Esophagus squamous epithelium (tissue), 5 donors: ENCODE results near the gene NEUROD1. TPM values are rescaled to one million over a fixed set of nuclear protein-coding genes. Genes with fewer than 3 reads are reported as not detected.

Source experiments
- DNase-seq: peaks from one replicate; lab custom pipeline; 2025; lab: John Stamatoyannopoulos, UW
- H3K27ac ChIP-seq, 4 donors: fragments of 200-600 bp; sonication (generic); one replicate each; pipeline ENCODE4 v1.5.1; 2016 to 2019; ENCODE audit warnings: mild to moderate bottlenecking in 1 of 4
- H3K27me3 ChIP-seq, 4 donors: fragments of 200-600 bp; sonication (generic); 1 replicate in 3 of 4; 2 replicates in 1 of 4; pipeline versions ENCODE4 v1.5.1 to v1.6.0; 2017 to 2021; ENCODE audit warnings: antibody characterized with exemption in 1 of 4
- H3K36me3 ChIP-seq, 3 donors: fragments of 200-600 bp; sonication (generic); one replicate each; pipeline ENCODE4 v1.5.1; 2016 to 2019
- H3K4me1 ChIP-seq, 3 donors: fragments of 200-600 bp; sonication (generic); one replicate each; pipeline ENCODE4 v1.5.1; 2017 to 2019
- H3K4me3 ChIP-seq, 4 donors: fragments of 200-600 bp; sonication (generic); 1 replicate in 3 of 4; 2 replicates in 1 of 4; pipeline ENCODE4 v1.5.1; 2016 to 2019; ENCODE audit warnings: mild to moderate bottlenecking in 2 of 4, moderate library complexity in 1 of 4
- H3K9me3 ChIP-seq, 3 donors: fragments of 200-600 bp; sonication (generic); one replicate each; pipeline ENCODE4 v1.5.1; 2016 to 2019
- CTCF ChIP-seq, 6 experiments: fragments of 450-650 bp in 4 of 6; fragments of 200-600 bp in 2 of 6; sonication (generic) in 2 of 6; IDR thresholded peaks; one replicate each; pipeline ENCODE4 v1.5.1; 2016 to 2019; ENCODE audit warnings: antibody characterized with exemption in 6 of 6, mild to moderate bottlenecking in 4 of 6, moderate library complexity in 4 of 6
- POLR2A ChIP-seq, 4 donors: fragments of 450-650 bp; IDR thresholded peaks; one replicate each; pipeline ENCODE4 v1.6.1; 2017; ENCODE audit warnings: antibody characterized with exemption in 4 of 4, mild to moderate bottlenecking in 4 of 4, moderate library complexity in 3 of 4
- WGBS, 2 donors: methylation state at CpG; one replicate each; pipeline ENCODE4 v1.1.5; 2018; 5-methylcytosine and 5-hydroxymethylcytosine counted together
- intact Hi-C: fragments of 100-400 bp; cut with DNase I; formaldehyde crosslinking; loops from one replicate; pipeline ENCODE4 v1.15.0; 2022
- total RNA-seq, 4 donors: library from RNA; depleted of rRNA; stranded (reverse); fragments of >200 nt; gene quantifications; one replicate each; pipeline ENCODE4 v1.1.0, GENCODE V29; 2016
- donor health status: DM: yes; HTN: yes; CAD: no.

The NEUROD1 gene
- total RNA-seq, 4 donors from 2014 or later, result not detected

GRCh38 chr2:181678861-181679543, 1.3 kb downstream of the NEUROD1 start:
- no peak for TF ChIP-seq CTCF (IDR thresholded peaks at IDR 0.05)
- TF ChIP-seq POLR2A (IDR thresholded peaks at IDR 0.05), result no peak
- WGBS, 2 donors, result 13 to 19% methylated on average over 17 to 18 of the region's 18 CpGs
- Histone ChIP-seq H3K4me1 (peaks cover 11 to 35% (median 15%) of the 10 kb centered on the region in 3 donors), H3K4me3 (no peak overlapping the region), H3K27ac (no peak overlapping the region), H3K27me3 (peaks cover 25 to 95% (median 47%) of the 10 kb centered on the region in 4 donors), H3K36me3 (no peaks in the 10 kb centered on the region), H3K9me3 (peaks cover 0 to 4% (median 0%) of the 10 kb centered on the region in 3 donors)
- no peak for DNase-seq
- intact Hi-C loops, result no loop called here

- WGBS, 2 donors, result 12 to 20% methylated on average over 27 to 40 of the region's 41 CpGs
- intact Hi-C loops, result no loop called here
- Histone ChIP-seq H3K27me3 (peaks cover 16 to 89% (median 39%) of the 10 kb centered on the region in 4 donors), H3K27ac (no peak overlapping the region), H3K9me3 (peaks cover 0 to 4% (median 0%) of the 10 kb centered on the region in 3 donors), H3K36me3 (no peaks in the 10 kb centered on the region), H3K4me3 (no peak overlapping the region), H3K4me1 (peaks cover 1 to 25% (median 8%) of the 10 kb centered on the region in 3 donors)
- DNase-seq, result no peak
- TF ChIP-seq POLR2A (IDR thresholded peaks at IDR 0.05), result no peak
Observed at GRCh38 chr2:181677912-181678586, 2.3 kb downstream of the NEUROD1 start.

GRCh38 chr2:181675254-181675653, 5.1 kb downstream of the NEUROD1 start:
- Histone ChIP-seq H3K27ac (no peak overlapping the region), H3K36me3 (no peaks in the 10 kb centered on the region), H3K4me1 (peaks cover 0 to 1% (median 0%) of the 10 kb centered on the region in 3 donors), H3K27me3 (peaks cover 3 to 82% (median 18%) of the 10 kb centered on the region in 4 donors), H3K4me3 (no peak overlapping the region), H3K9me3 (peaks cover 0 to 4% (median 0%) of the 10 kb centered on the region in 3 donors)
- intact Hi-C loops, result no loop called here
- WGBS, 2 donors, result 47 to 48% methylated on average over 4 of the region's 4 CpGs
- DNase-seq, result no peak
- TF ChIP-seq CTCF (IDR thresholded peaks at IDR 0.05) (no peak), POLR2A (IDR thresholded peaks at IDR 0.05) (no peak)

- no peak overlapping the region for H3K4me3 ChIP-seq
- TF ChIP-seq POLR2A (IDR thresholded peaks at IDR 0.05), result no peak
- no peak for TF ChIP-seq CTCF (IDR thresholded peaks at IDR 0.05)
- peaks cover 1 to 75% (median 15%) of the 10 kb centered on the region in 4 donors for H3K27me3 ChIP-seq
- intact Hi-C loops, result no loop called here
- H3K36me3 ChIP-seq, result no peaks in the 10 kb centered on the region
- peaks cover 0 to 4% (median 0%) of the 10 kb centered on the region in 3 donors for H3K9me3 ChIP-seq
- no peak overlapping the region for H3K27ac ChIP-seq
- H3K4me1 ChIP-seq, result no peaks in the 10 kb centered on the region
- DNase-seq, result no peak
Observed at GRCh38 chr2:181674461-181674860, 5.9 kb downstream of the NEUROD1 start.

- 41 to 73% methylated on average over 2 of the region's 2 CpGs for WGBS, 2 donors
- H3K4me1 ChIP-seq, result no peaks in the 10 kb centered on the region
- peaks cover 0 to under 1% (median 0%) of the 10 kb centered on the region in 3 donors for H3K9me3 ChIP-seq
- DNase-seq, result no peak
- H3K27ac ChIP-seq, result no peak overlapping the region
- TF ChIP-seq CTCF (IDR thresholded peaks at IDR 0.05) (no peak), POLR2A (IDR thresholded peaks at IDR 0.05) (no peak)
- peaks cover 0 to 70% (median 4%) of the 10 kb centered on the region in 4 donors for H3K27me3 ChIP-seq
- no peaks in the 10 kb centered on the region for H3K36me3 ChIP-seq
- intact Hi-C loops, result no loop called here
- H3K4me3 ChIP-seq, result no peak overlapping the region
Observed at GRCh38 chr2:181673173-181673572, 7.1 kb downstream of the NEUROD1 start.
